ENCODE measurements around the gene TDP1.
A peak's percentile ranks its signal among the peaks of the same experiment; 100 is the strongest.

Gene TDP1

GRCh38 chr14:90050271-90050670, 94.5 kb downstream of the TDP1 start:
- no peak for TF ChIP-seq CTCF (IDR thresholded peaks at IDR 0.05; ENCODE audit: low read depth, low read length, missing control alignments)
- no peak overlapping the region for H3K4me3 ChIP-seq (replicated peaks; ENCODE audit: low read depth, low read length)
- no peak for DNase-seq (ENCODE audit: extremely low read depth, low read depth)

DNA sequence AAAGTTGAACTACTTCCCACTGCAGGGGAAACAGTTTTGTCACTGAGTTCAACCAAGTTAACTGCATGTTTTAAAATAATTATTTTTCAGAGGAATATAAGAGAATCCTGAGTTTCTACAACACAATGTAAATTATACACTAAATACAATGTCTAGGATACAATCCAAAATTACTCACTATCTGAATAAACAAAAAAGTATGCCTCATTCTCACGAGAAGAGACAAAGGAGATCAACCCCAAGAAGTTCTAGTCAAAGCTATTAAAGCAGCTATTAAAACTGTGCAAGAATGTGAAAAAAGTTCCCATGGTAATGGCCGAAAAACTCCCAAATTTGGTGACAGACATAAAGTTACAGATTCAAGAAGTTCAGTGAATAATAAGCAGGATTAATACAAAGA, 97.3 kb downstream of the TDP1 start:
- DNase-seq (ENCODE audit: extremely low read depth, low read depth): no peak
- no peak overlapping the region for H3K4me3 ChIP-seq (replicated peaks; ENCODE audit: low read depth, low read length)
- TF ChIP-seq CTCF (IDR thresholded peaks at IDR 0.05; ENCODE audit: low read depth, low read length, missing control alignments): no peak

DNA sequence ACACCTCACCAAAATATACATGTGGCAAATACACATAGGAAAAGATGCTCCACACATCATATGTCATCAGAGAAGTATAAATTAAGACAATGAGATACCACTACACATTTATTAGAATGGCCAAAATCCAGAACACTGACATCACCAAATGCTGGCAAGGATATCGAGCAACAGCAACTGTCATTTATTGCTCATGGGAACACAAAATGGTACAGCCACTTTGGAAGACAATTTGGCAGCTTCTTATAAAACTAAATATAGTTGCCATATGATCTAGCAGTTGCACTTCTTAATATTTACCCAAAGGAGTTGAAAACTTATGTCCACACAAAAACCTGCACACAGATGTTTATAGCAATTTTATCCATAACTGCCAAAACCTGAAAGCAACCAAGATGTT, 99.1 kb downstream of the TDP1 start:
- no peak for TF ChIP-seq CTCF (IDR thresholded peaks at IDR 0.05; ENCODE audit: low read depth, low read length, missing control alignments)
- DNase-seq (ENCODE audit: extremely low read depth, low read depth): no peak
- H3K4me3 ChIP-seq (replicated peaks; ENCODE audit: low read depth, low read length): no peak overlapping the region

DNA sequence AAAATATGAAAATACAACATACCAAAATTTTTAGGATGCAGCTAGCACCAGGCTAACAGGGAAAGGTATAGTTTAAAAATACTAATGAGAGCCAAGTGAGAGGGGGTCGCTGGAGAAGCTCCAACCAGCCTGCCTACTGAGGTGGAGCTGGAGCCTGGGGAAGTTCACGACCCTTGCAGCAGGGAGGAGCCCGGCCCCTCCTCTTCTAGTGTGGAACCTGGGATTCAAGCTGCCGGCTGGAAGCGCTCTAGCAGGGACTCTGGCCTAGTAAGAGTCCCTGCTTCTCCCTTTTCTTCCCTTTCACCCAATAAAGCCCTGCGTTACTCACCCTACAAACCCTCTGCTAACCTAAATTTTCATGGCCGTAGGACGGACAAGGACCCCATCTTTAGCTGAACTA, 101.1 kb downstream of the TDP1 start:
- no peak for DNase-seq (ENCODE audit: extremely low read depth, low read depth)
- no peak overlapping the region for H3K4me3 ChIP-seq (replicated peaks; ENCODE audit: low read depth, low read length)
- no peak for TF ChIP-seq CTCF (IDR thresholded peaks at IDR 0.05; ENCODE audit: low read depth, low read length, missing control alignments)

DNA sequence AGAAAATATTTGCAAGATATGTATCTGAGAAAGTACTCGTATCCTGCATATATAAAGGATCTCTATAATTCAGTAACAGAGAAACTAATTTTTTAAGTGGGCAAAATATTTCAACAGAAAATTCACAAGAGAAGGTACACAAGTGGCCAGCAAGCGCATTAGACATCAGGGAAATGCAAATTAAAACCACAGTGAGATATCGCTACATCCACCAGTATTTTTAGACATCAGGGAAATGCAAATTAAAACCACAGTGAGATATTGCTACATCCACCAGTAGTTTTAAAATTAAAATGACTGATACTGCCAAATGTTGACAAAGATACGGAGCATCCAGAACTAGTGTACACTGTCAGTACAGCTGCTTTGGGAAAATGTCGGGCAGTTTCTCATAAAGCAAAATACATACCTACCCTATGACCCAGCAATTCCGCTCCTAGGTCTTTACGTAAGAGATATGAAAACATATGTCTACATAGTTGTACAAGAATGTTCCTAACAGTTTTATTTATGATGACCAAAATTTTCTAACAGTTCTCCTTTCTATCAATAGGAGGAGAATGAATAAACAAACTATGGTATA, 103.2 kb downstream of the TDP1 start:
- no peak for DNase-seq (ENCODE audit: extremely low read depth, low read depth)
- H3K4me3 ChIP-seq (replicated peaks; ENCODE audit: low read depth, low read length): no peak overlapping the region
- TF ChIP-seq CTCF (IDR thresholded peaks at IDR 0.05; ENCODE audit: low read depth, low read length, missing control alignments): no peak

- peak overlapping the region; percentile 35 for H3K4me3 ChIP-seq (replicated peaks; ENCODE audit: low read depth, low read length)
- peak; percentile 50 for TF ChIP-seq CTCF (IDR thresholded peaks at IDR 0.05; ENCODE audit: low read depth, low read length, missing control alignments)
- DNase-seq (ENCODE audit: extremely low read depth, low read depth): no peak
Observed at GRCh38 chr14:90060312-90060964, 104.7 kb downstream of the TDP1 start.

Data from HFF-Myc (cell line).